ENCODE results near the gene HYAL2. TPM values are rescaled to one million over a fixed set of nuclear protein-coding genes. Genes with fewer than 3 reads are reported as not detected.

The HYAL2 gene
- total RNA-seq, 6 donors from 2014 or later, result 120 to 389 (median 226) TPM

DNA sequence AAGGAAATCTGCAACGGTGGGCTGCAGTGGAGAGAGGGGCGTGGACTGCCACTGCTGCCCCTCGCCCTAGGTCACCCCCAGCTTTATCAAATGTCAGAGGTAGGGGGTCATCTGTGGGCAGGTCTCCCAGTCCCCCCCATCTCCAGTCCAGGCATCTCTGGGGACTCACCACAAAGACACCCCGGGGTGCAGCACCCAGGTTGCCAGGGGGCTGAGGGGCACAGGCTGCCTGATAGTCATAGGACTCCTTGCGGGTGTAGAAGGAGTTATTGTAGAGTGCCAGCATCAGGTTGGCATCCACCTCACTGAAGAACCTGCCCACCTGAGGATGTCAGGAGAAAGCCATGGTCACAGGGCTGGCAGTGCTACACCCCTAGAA is 43.3 kb upstream of the HYAL2 start:
- H3K4me1 ChIP-seq, result peaks cover 7 to 18% (median 12%) of the 10 kb centered on the region in 4 donors
- WGBS, 2 donors, result 86% methylated on average over 5 of the region's 5 CpGs; no CpG with 5 or more reads in 1 of the 2 donors
- H3K27ac ChIP-seq, result peak overlapping the region in 1 of 4 donors; percentile 55
- H3K27me3 ChIP-seq, result no peaks in the 10 kb centered on the region
- H3K9me3 ChIP-seq, result no peaks in the 10 kb centered on the region
- H3K4me3 ChIP-seq, result peak overlapping the region in 3 of 4 donors; percentile 53 to 61 (median 56)
- TF ChIP-seq EP300 (IDR thresholded peaks at IDR 0.05) (no peak), POLR2AphosphoS5 (IDR thresholded peaks at IDR 0.05) (no peak), POLR2A (IDR thresholded peaks at IDR 0.05) (no peak)
- TF ChIP-seq, protein P1, sequence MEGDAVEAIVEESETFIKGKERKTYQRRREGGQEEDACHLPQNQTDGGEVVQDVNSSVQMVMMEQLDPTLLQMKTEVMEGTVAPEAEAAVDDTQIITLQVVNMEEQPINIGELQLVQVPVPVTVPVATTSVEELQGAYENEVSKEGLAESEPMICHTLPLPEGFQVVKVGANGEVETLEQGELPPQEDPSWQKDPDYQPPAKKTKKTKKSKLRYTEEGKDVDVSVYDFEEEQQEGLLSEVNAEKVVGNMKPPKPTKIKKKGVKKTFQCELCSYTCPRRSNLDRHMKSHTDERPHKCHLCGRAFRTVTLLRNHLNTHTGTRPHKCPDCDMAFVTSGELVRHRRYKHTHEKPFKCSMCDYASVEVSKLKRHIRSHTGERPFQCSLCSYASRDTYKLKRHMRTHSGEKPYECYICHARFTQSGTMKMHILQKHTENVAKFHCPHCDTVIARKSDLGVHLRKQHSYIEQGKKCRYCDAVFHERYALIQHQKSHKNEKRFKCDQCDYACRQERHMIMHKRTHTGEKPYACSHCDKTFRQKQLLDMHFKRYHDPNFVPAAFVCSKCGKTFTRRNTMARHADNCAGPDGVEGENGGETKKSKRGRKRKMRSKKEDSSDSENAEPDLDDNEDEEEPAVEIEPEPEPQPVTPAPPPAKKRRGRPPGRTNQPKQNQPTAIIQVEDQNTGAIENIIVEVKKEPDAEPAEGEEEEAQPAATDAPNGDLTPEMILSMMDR (IDR thresholded peaks at IDR 0.05), result no peak
- peak in 1 of 2 donors; percentile 33 for DNase-seq
- H3K36me3 ChIP-seq, result peaks cover 0 to 7% (median 3%) of the 10 kb centered on the region in 4 donors
- ATAC-seq (ENCODE audit: low FRiP score in 2 of 2), result no peak

DNA sequence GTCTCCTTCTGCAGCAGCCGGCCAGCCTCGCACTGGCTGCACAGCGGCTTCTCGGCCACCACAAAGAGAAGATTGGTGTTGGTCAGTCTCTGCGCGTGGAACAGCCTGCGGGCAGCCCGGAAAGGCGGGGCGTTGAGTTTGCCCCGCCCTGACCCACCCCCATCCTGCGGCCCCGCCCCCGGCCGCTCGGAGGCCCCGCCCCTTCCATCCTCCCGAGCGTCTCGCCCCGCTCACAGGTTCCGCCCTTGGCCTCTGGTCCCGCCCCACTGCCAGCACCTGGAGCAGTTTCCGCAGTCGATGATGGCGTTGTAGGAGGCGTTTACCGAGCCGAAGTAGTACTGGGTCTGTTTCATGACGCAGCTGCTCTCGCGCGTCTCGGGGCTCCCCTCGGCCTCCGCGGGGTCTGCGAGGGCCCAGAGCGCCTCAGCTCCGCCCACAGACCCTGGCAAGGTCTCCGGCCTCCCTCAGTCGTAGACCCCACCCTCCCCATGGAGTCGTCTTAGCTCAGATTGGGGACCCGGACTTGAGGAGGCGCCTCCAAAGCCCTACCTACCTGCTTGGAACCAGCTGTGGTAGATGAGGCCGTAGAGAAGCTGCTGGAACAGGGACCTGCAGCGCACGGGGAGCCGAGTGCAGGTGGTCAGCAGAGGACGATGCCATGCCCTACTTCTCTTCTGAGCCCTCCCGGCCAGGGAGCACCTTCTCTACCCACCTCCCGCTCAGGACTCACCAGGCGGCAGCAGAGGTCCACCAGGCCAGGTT is 42.7 kb upstream of the HYAL2 start:
- WGBS, 2 donors, result 17 to 35% methylated on average over 6 to 37 of the region's 53 CpGs
- peaks cover 7 to 18% (median 12%) of the 10 kb centered on the region in 4 donors for H3K4me1 ChIP-seq
- peak; percentile 85 to 96 for DNase-seq
- peak; percentile 72 to 93 for ATAC-seq (ENCODE audit: low FRiP score in 2 of 2)
- peak overlapping the region; percentile 53 to 65 (median 58) for H3K4me3 ChIP-seq
- TF ChIP-seq, protein P1 (IDR thresholded peaks at IDR 0.05), result no peak
- no peak for TF ChIP-seq EP300 (IDR thresholded peaks at IDR 0.05)
- TF ChIP-seq POLR2AphosphoS5 (IDR thresholded peaks at IDR 0.05), result peak in 1 of 2 donors; percentile 28
- TF ChIP-seq POLR2A (IDR thresholded peaks at IDR 0.05), result peak in 1 of 4 donors; percentile 50
- H3K36me3 ChIP-seq, result peaks cover 0 to 7% (median 2%) of the 10 kb centered on the region in 4 donors
- no peaks in the 10 kb centered on the region for H3K27me3 ChIP-seq
- peak overlapping the region; percentile 32 to 76 (median 52) for H3K27ac ChIP-seq
- H3K9me3 ChIP-seq, result no peaks in the 10 kb centered on the region

GRCh38 chr3:50364573-50365079 is 42.1 kb upstream of the HYAL2 start:
- H3K27ac ChIP-seq, result peak overlapping the region; percentile 32 to 76 (median 44)
- ATAC-seq (ENCODE audit: low FRiP score in 2 of 2) (peak in 1 of 2 donors; percentile 66), DNase-seq (peak in 1 of 2 donors; percentile 88)
- peaks cover 0 to 7% (median 2%) of the 10 kb centered on the region in 4 donors for H3K36me3 ChIP-seq
- peaks cover 10 to 22% (median 12%) of the 10 kb centered on the region in 4 donors for H3K4me1 ChIP-seq
- peak overlapping the region; percentile 53 to 65 (median 58) for H3K4me3 ChIP-seq
- no peaks in the 10 kb centered on the region for H3K27me3 ChIP-seq
- no peaks in the 10 kb centered on the region for H3K9me3 ChIP-seq
- TF ChIP-seq EP300 (IDR thresholded peaks at IDR 0.05) (no peak), POLR2AphosphoS5 (IDR thresholded peaks at IDR 0.05) (no peak), POLR2A (IDR thresholded peaks at IDR 0.05) (no peak)
- TF ChIP-seq, protein P1 (IDR thresholded peaks at IDR 0.05), result no peak
- WGBS, 2 donors, result 40 to 41% methylated on average over 21 to 39 of the region's 48 CpGs

DNA sequence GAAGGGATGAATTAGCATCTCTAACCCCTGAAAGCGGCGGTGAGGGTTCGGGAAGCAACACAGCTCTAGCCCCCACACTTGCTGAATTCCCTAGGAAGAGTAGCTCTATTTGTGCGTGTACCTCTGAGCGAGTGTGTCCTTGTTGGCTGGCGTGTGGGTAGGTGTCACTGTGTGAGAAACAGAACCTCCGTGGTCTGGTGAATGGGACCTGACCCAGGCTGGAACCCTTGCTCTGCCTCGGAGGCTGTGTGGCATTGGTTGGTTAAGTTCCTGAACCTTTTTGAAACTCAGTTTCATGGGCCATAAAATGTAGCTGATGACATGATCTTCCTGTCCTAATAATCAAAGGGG is 37.2 kb upstream of the HYAL2 start:
- TF ChIP-seq POLR2A (IDR thresholded peaks at IDR 0.05) (no peak), EP300 (IDR thresholded peaks at IDR 0.05) (no peak), POLR2AphosphoS5 (IDR thresholded peaks at IDR 0.05) (no peak)
- TF ChIP-seq, protein P1 (IDR thresholded peaks at IDR 0.05), result no peak
- Histone ChIP-seq H3K36me3 (peaks cover 5 to 21% (median 13%) of the 10 kb centered on the region in 4 donors), H3K27me3 (no peaks in the 10 kb centered on the region), H3K4me3 (peak overlapping the region in 3 of 4 donors; percentile 68 to 79 (median 70)), H3K9me3 (no peaks in the 10 kb centered on the region), H3K4me1 (peaks cover 40 to 57% (median 43%) of the 10 kb centered on the region in 4 donors), H3K27ac (peak overlapping the region in 2 of 4 donors; percentile 87 to 90)
- no peak for DNase-seq
- ATAC-seq (ENCODE audit: low FRiP score in 2 of 2), result no peak
- WGBS, 2 donors, result 20 to 35% methylated on average over 8 of the region's 8 CpGs

Data from upper lobe of left lung (tissue), 6 donors.